H1 (cell line): ENCODE measurements around the gene PIGC. TPM values are rescaled to one million over a fixed set of nuclear protein-coding genes. Genes with fewer than 3 reads are reported as not detected.

ENCODE experiments used
- CTCF ChIA-PET: fragments of 300-600 bp; sonication (Branson Sonifier 250); formaldehyde crosslinking; loops from one replicate; lab custom pipeline; 2021; ENCODE audit not compliant: partially characterized antibody; lab: Charles Lee
- POLR2A ChIA-PET: fragments of 300-600 bp; sonication (Branson Sonifier 250); formaldehyde crosslinking; loops from one replicate; lab custom pipeline; 2021; ENCODE audit warnings: inconsistent platforms; ENCODE audit not compliant: partially characterized antibody; lab: Charles Lee
- DNase-seq, 2 experiments: peaks; one replicate each; pipeline versions ENCODE4 v3.0.0 to v3.0.0-alpha.2; 2010 to 2022; ENCODE audit warnings: low spot score in 2 of 2, low read depth in 1 of 2, mixed read lengths in 1 of 2
- FAIRE-seq: peaks from 2 replicates; lab custom pipeline; 2011; peaks lifted over from hg19 to GRCh38; lab: Jason Lieb, UNC
- H2AFZ ChIP-seq: 2 replicates; pipeline ENCODE4 v1.8.1; 2012; ENCODE audit warnings: low read length, inconsistent platforms
- H2AK5ac ChIP-seq: 2 replicates; pipeline ENCODE4 v1.6.1; 2013; ENCODE audit warnings: low read depth, low read length
- H2BK120ac ChIP-seq: replicated peaks from 2 replicates; pipeline ENCODE3; 2013; ENCODE audit warnings: low read depth, low read length, inconsistent platforms
- H2BK12ac ChIP-seq: 2 replicates; pipeline ENCODE4 v1.6.1; 2013; ENCODE audit warnings: low read depth, low read length
- H2BK15ac ChIP-seq: 2 replicates; pipeline ENCODE4 v1.6.1; 2013; ENCODE audit warnings: low read length
- H2BK20ac ChIP-seq: 2 replicates; pipeline ENCODE4 v1.6.1; 2013; ENCODE audit warnings: low read length
- H2BK5ac ChIP-seq: 2 replicates; pipeline ENCODE4 v1.6.1; 2013; ENCODE audit warnings: low read depth, low read length
- H3K14ac ChIP-seq: 2 replicates; pipeline ENCODE4 v1.6.1; 2013; ENCODE audit warnings: inconsistent platforms; ENCODE audit not compliant: insufficient read length
- H3K18ac ChIP-seq: 2 replicates; pipeline ENCODE4 v1.6.1; 2013; ENCODE audit warnings: low read length; ENCODE audit errors: extremely low read depth
- H3K23ac ChIP-seq: 2 replicates; pipeline ENCODE4 v1.6.1; 2013; ENCODE audit warnings: inconsistent platforms; ENCODE audit not compliant: insufficient read length
- H3K23me2 ChIP-seq: 2 replicates; pipeline ENCODE4 v1.6.1; 2013; ENCODE audit warnings: low read depth, low read length
- H3K27ac ChIP-seq: 2 replicates; pipeline ENCODE4 v1.6.1; 2011; ENCODE audit warnings: low read depth, low read length, inconsistent platforms
- H3K27me3 ChIP-seq, 4 experiments: replicated peaks in 1 of 4; 1 replicate in 1 of 4; 2 replicates in 3 of 4; pipeline versions ENCODE4 v1.6.1 to v1.8.1; 2011 to 2013; ENCODE audit warnings: low read length in 3 of 4, mild to moderate bottlenecking in 3 of 4, inconsistent platforms in 2 of 4, mixed read lengths in 2 of 4, moderate library complexity in 1 of 4; ENCODE audit not compliant: control insufficient read depth in 3 of 4, insufficient read depth in 3 of 4; ENCODE audit errors: extremely low read depth in 1 of 4
- H3K36me3 ChIP-seq, 4 experiments: 2 replicates each; pipeline versions ENCODE4 v1.6.1 to v1.8.1; 2011 to 2013; ENCODE audit warnings: mild to moderate bottlenecking in 4 of 4, low read length in 3 of 4, moderate library complexity in 2 of 4, control low read depth in 1 of 4, inconsistent platforms in 1 of 4; ENCODE audit not compliant: insufficient read depth in 4 of 4, control insufficient read depth in 2 of 4
- H3K4ac ChIP-seq: replicated peaks from 2 replicates; pipeline ENCODE3; 2013; ENCODE audit warnings: low read length, low read depth, mixed read lengths, inconsistent platforms; ENCODE audit not compliant: insufficient read length
- H3K4me1 ChIP-seq, 4 experiments: replicated peaks in 1 of 4; 1 replicate in 1 of 4; 2 replicates in 3 of 4; pipeline versions ENCODE4 v1.6.1 to v1.8.1; 2011 to 2013; ENCODE audit warnings: low read length in 3 of 4, inconsistent platforms in 2 of 4, mixed read lengths in 1 of 4; ENCODE audit not compliant: insufficient read depth in 4 of 4, control insufficient read depth in 3 of 4
- H3K4me2 ChIP-seq, 2 experiments: 2 replicates each; pipeline versions ENCODE4 v1.6.1 to v1.8.1; 2011 to 2013; ENCODE audit warnings: low read depth in 2 of 2, low read length in 2 of 2, control low read depth in 1 of 2, inconsistent platforms in 1 of 2, mild to moderate bottlenecking in 1 of 2; ENCODE audit not compliant: insufficient read depth in 1 of 2
- H3K4me3 ChIP-seq, 4 experiments: fragments of 200-600, 300-600 bp in 1 of 4; sonication (generic), shearing (Covaris generic), sonication (Bioruptor Twin) in 1 of 4; 2 replicates each; pipeline versions ENCODE4 v1.5.1 to v1.8.1; 2011 to 2016; ENCODE audit warnings: low read length in 4 of 4, low read depth in 3 of 4, control low read depth in 2 of 4, inconsistent platforms in 2 of 4, mild to moderate bottlenecking in 2 of 4, mixed read lengths in 1 of 4, moderate library complexity in 1 of 4; ENCODE audit not compliant: insufficient read depth in 2 of 4; ENCODE audit errors: extremely low read depth in 1 of 4
- H3K56ac ChIP-seq: replicated peaks from 2 replicates; pipeline ENCODE3; 2013; ENCODE audit warnings: low read depth, mild to moderate bottlenecking, mixed read lengths, low read length, inconsistent platforms; ENCODE audit not compliant: insufficient read length
- H3K79me1 ChIP-seq: 2 replicates; pipeline ENCODE4 v1.6.1; 2013; ENCODE audit warnings: low read depth, low read length, control low read depth
- H3K79me2 ChIP-seq, 2 experiments: 2 replicates each; pipeline versions ENCODE4 v1.6.1 to v1.8.1; 2012 to 2013; ENCODE audit warnings: low read length in 2 of 2, mild to moderate bottlenecking in 2 of 2, inconsistent platforms in 1 of 2; ENCODE audit not compliant: insufficient read depth in 2 of 2, control insufficient read depth in 1 of 2
- H3K9ac ChIP-seq, 4 experiments: replicated peaks in 1 of 4; 1 replicate in 1 of 4; 2 replicates in 3 of 4; pipeline versions ENCODE4 v1.6.1 to v1.8.1; 2011 to 2013; ENCODE audit warnings: low read depth in 3 of 4, low read length in 3 of 4, control low read depth in 2 of 4, mild to moderate bottlenecking in 2 of 4, moderate library complexity in 2 of 4, inconsistent platforms in 1 of 4; ENCODE audit errors: extremely low read depth in 1 of 4
- H3K9me3 ChIP-seq, 2 experiments: 2 replicates each; pipeline versions ENCODE4 v1.6.1 to v1.8.1; 2012 to 2013; ENCODE audit warnings: mild to moderate bottlenecking in 2 of 2, moderate library complexity in 2 of 2, control low read depth in 1 of 2, inconsistent platforms in 1 of 2, low read depth in 1 of 2, low read length in 1 of 2, mixed read lengths in 1 of 2; ENCODE audit not compliant: insufficient read depth in 2 of 2
- H4K20me1 ChIP-seq, 2 experiments: replicated peaks in 1 of 2; 2 replicates each; pipeline versions ENCODE3 to v1.8.1; 2011 to 2013; ENCODE audit warnings: inconsistent platforms in 2 of 2, low read length in 2 of 2, mild to moderate bottlenecking in 1 of 2; ENCODE audit not compliant: insufficient read depth in 2 of 2, control insufficient read depth in 1 of 2
- H4K5ac ChIP-seq: 2 replicates; pipeline ENCODE4 v1.6.1; 2013; ENCODE audit warnings: low read length, low read depth, mixed read lengths, inconsistent platforms; ENCODE audit not compliant: insufficient read length
- H4K8ac ChIP-seq: 2 replicates; pipeline ENCODE4 v1.8.0; 2013; ENCODE audit warnings: mild to moderate bottlenecking, moderate library complexity, low read length, inconsistent platforms; ENCODE audit not compliant: insufficient read depth; ENCODE audit errors: extremely low read depth
- H4K91ac ChIP-seq: replicated peaks from 2 replicates; pipeline ENCODE3; 2013; ENCODE audit warnings: low read length, mixed read lengths, inconsistent platforms; ENCODE audit not compliant: insufficient read length
- PHF8 ChIP-seq: fragments of 200-600 bp; sonication (generic); conservative IDR thresholded peaks from 2 replicates; pipeline ENCODE4 v1.7.1; 2012; ENCODE audit warnings: low read depth, mild to moderate bottlenecking, inconsistent platforms, low read length, moderate library complexity
- RNF2 ChIP-seq: fragments of 200-900, 300-1000 bp; sonication (generic); IDR thresholded peaks from 2 replicates; pipeline ENCODE4 v1.7.1; 2016; ENCODE audit warnings: borderline replicate concordance, low read depth, mild to moderate bottlenecking, antibody characterized with exemption, low read length; ENCODE audit not compliant: poor library complexity, severe bottlenecking; ENCODE audit errors: missing control alignments
- SIN3A ChIP-seq, 2 experiments: IDR thresholded peaks in 1 of 2; conservative IDR thresholded peaks in 1 of 2; 2 replicates each; pipeline ENCODE4 v1.6.1; 2011 to 2012; ENCODE audit warnings: low read length in 2 of 2, improper control_type of control experiment in 1 of 2, low read depth in 1 of 2, mild to moderate bottlenecking in 1 of 2
- SUZ12 ChIP-seq: fragments of 200-600 bp; sonication (generic); IDR thresholded peaks from 2 replicates; pipeline ENCODE4 v1.6.1; 2012; ENCODE audit warnings: mild to moderate bottlenecking, inconsistent platforms, low read length, moderate library complexity, mixed read lengths
- TAF1 ChIP-seq: IDR thresholded peaks from 2 replicates; pipeline ENCODE4 v1.6.1; 2011; ENCODE audit warnings: mild to moderate bottlenecking, low read depth, low read length
- polyA plus RNA-seq, 7 experiments: library from polyadenylated mRNA; depleted of rRNA in 3 of 7; stranded (reverse) in 5 of 7; unstranded in 2 of 7; fragments of >200 nt in 5 of 7; fragments of 200-250 nt in 2 of 7; gene quantifications; 1 replicate in 5 of 7; 2 replicates in 1 of 7; 4 replicates in 1 of 7; pipeline versions ENCODE4 v1.2.1 to v1.2.3, GENCODE V29; 2011 to 2013; ENCODE audit warnings: missing spikeins in 2 of 7, mixed read lengths in 2 of 7
- total RNA-seq: library from RNA; stranded (reverse); fragmentation: NEBNext Ultra II Directional; extraction: Animal tissue kit (Norgen Biotek cat#: 25700); gene quantifications from 2 replicates; pipeline ENCODE4 v1.2.1, GENCODE V29; 2021

The PIGC gene
- total and polyA plus RNA-seq, 2 of the 8 experiments (the other 6 are each of a cell fraction or from before 2014, with no cell fraction given), result 21.0 to 39.3 TPM

- ChIA-PET POLR2A (no interaction called here), CTCF (interaction anchor here (0.6 to 2.9 kb wide), 4 partner anchors 11 to 402 kb away, joined by 3 to 11 read pairs (median 3); no protein-coding TSS in a partner anchor)
- H3K79me2 ChIP-seq, result no peaks in the 10 kb centered on the region
- no peak overlapping the region for H3K56ac ChIP-seq
- H3K14ac ChIP-seq, result no peak overlapping the region
- no peak overlapping the region for H2BK5ac ChIP-seq
- H2BK20ac ChIP-seq, result no peak overlapping the region
- H3K79me1 ChIP-seq, result no peaks in the 10 kb centered on the region
- H2BK120ac ChIP-seq, result no peak overlapping the region
- no peak overlapping the region for H4K5ac ChIP-seq
- H4K20me1 ChIP-seq, result no peaks in the 10 kb centered on the region
- no peak for DNase-seq
- no peak overlapping the region for H4K91ac ChIP-seq
- no peak overlapping the region for H3K18ac ChIP-seq
- no peak overlapping the region for H3K4ac ChIP-seq
- H3K27me3 ChIP-seq, result no peaks in the 10 kb centered on the region
- H3K9ac ChIP-seq, result no peak overlapping the region
- no peak overlapping the region for H2AFZ ChIP-seq
- H3K23me2 ChIP-seq, result no peaks in the 10 kb centered on the region
- no peak overlapping the region for H3K4me2 ChIP-seq
- H3K4me1 ChIP-seq, result no peaks in the 10 kb centered on the region
- no peak overlapping the region for H2AK5ac ChIP-seq
- H3K23ac ChIP-seq, result no peak overlapping the region
- FAIRE-seq, result no peak
- TF ChIP-seq RNF2, result no peak
- no peak for TF ChIP-seq SIN3A (conservative IDR thresholded peaks at IDR 0.05 in 1 of 2, IDR thresholded peaks at IDR 0.05 in 1 of 2; ENCODE audit: low read depth in 1 of 2, low read length in 2 of 2)
- no peak for TF ChIP-seq TAF1
- TF ChIP-seq SUZ12, result no peak
- no peak for TF ChIP-seq PHF8
- H3K36me3 ChIP-seq, result no peaks in the 10 kb centered on the region
- no peak overlapping the region for H2BK12ac ChIP-seq
- H2BK15ac ChIP-seq, result no peak overlapping the region
- H3K27ac ChIP-seq, result no peak overlapping the region
- H4K8ac ChIP-seq, result no peak overlapping the region
- no peak overlapping the region for H3K4me3 ChIP-seq
- H3K9me3 ChIP-seq, result no peaks in the 10 kb centered on the region
These were observed 38.0 kb downstream of the PIGC start for GRCh38 chr1:172405912-172406311.
